Keratinocyte (primary cell): ENCODE results near the gene ZFYVE1. TPM values are rescaled to one million over a fixed set of nuclear protein-coding genes. Genes with fewer than 3 reads are reported as not detected.
"Not testable (repeated sequence)": the region's sequence is repeated elsewhere in the genome, so short reads cannot be mapped to it uniquely, and the experiment has no call there.

ENCODE experiments used
- DNase-seq: peaks from one replicate; pipeline ENCODE4 v3.0.0-alpha.2; 2011; ENCODE audit warnings: low read depth, missing footprints, low spot score
- FAIRE-seq: peaks from 2 replicates; lab custom pipeline; 2011; peaks lifted over from hg19 to GRCh38; lab: Jason Lieb, UNC
- H2AFZ ChIP-seq: 2 replicates; pipeline ENCODE4 v1.6.0; 2012; ENCODE audit warnings: low read length, control low read depth, inconsistent platforms; ENCODE audit not compliant: control insufficient read depth
- H3K27ac ChIP-seq: 2 replicates; pipeline ENCODE4 v1.5.1; 2011; ENCODE audit warnings: low read length; ENCODE audit not compliant: control insufficient read depth, insufficient read depth
- H3K27me3 ChIP-seq: 3 replicates; pipeline ENCODE4 v1.6.0; 2011; ENCODE audit warnings: low read length; ENCODE audit not compliant: control insufficient read depth, insufficient read depth; ENCODE audit errors: extremely low read depth
- H3K36me3 ChIP-seq, 2 experiments: 2 replicates in 1 of 2; 3 replicates in 1 of 2; pipeline ENCODE4 v1.5.1; 2011; ENCODE audit warnings: low read length in 2 of 2, mild to moderate bottlenecking in 1 of 2; ENCODE audit not compliant: control insufficient read depth in 2 of 2, insufficient read depth in 2 of 2; ENCODE audit errors: extremely low read depth in 1 of 2
- H3K4me1 ChIP-seq: 3 replicates; pipeline ENCODE4 v1.5.1; 2011; ENCODE audit warnings: low read length; ENCODE audit not compliant: control insufficient read depth, insufficient read depth; ENCODE audit errors: extremely low read depth
- H3K4me2 ChIP-seq: 3 replicates; pipeline ENCODE4 v1.6.0; 2011; ENCODE audit warnings: low read depth, low read length; ENCODE audit not compliant: control insufficient read depth, insufficient read depth; ENCODE audit errors: extremely low read depth
- H3K4me3 ChIP-seq, 3 experiments: fragments of 200-600 bp in 1 of 3; sonication (generic) in 1 of 3; 2 replicates in 2 of 3; 3 replicates in 1 of 3; pipeline ENCODE4 v1.5.1; 2011 to 2016; ENCODE audit warnings: low read length in 3 of 3, mild to moderate bottlenecking in 3 of 3, control low read depth in 2 of 3, inconsistent platforms in 1 of 3, low read depth in 1 of 3, mixed read lengths in 1 of 3, mixed run types in 1 of 3, moderate library complexity in 1 of 3; ENCODE audit not compliant: control insufficient read depth in 2 of 3, insufficient read depth in 2 of 3; ENCODE audit errors: extremely low read depth in 1 of 3
- H3K79me2 ChIP-seq: 2 replicates; pipeline ENCODE4 v1.6.0; 2012; ENCODE audit warnings: low read length; ENCODE audit not compliant: control insufficient read depth, insufficient read depth
- H3K9ac ChIP-seq: 3 replicates; pipeline ENCODE4 v1.6.0; 2011; ENCODE audit warnings: low read length; ENCODE audit not compliant: control insufficient read depth, insufficient read depth; ENCODE audit errors: extremely low read depth
- H3K9me1 ChIP-seq: 3 replicates; pipeline ENCODE4 v1.6.0; 2011; ENCODE audit warnings: low read length; ENCODE audit not compliant: control insufficient read depth, insufficient read depth; ENCODE audit errors: extremely low read depth
- H3K9me3 ChIP-seq: 2 replicates; pipeline ENCODE4 v1.5.1; 2012; ENCODE audit warnings: low read depth, low read length; ENCODE audit not compliant: control insufficient read depth
- H4K20me1 ChIP-seq: 3 replicates; pipeline ENCODE4 v1.6.0; 2011; ENCODE audit warnings: low read length; ENCODE audit not compliant: control insufficient read depth, insufficient read depth; ENCODE audit errors: extremely low read depth
- EZH2 ChIP-seq: IDR thresholded peaks from one replicate; pipeline ENCODE4 v1.6.1; 2012; ENCODE audit warnings: inconsistent platforms, mild to moderate bottlenecking, low read length, moderate library complexity
- dilution Hi-C: fragments of 300-500 bp; cut with MboI; formaldehyde crosslinking; loops from one replicate; pipeline ENCODE4 v1.7.0; 2020; ENCODE audit warnings: low sequenced_read_pairs; ENCODE audit not compliant: extremely low pct_ligation_motif_present
- polyA plus RNA-seq, 5 experiments: library from polyadenylated mRNA; depleted of rRNA in 3 of 5; stranded (reverse) in 3 of 5; stranded (forward) in 1 of 5; unstranded in 1 of 5; fragments of >200 nt; gene quantifications; 1 replicate in 1 of 5; 2 replicates in 3 of 5; 3 replicates in 1 of 5; pipeline versions ENCODE4 v1.2.1 to v1.2.3, GENCODE V29; 2011 to 2012; ENCODE audit warnings: missing spikeins in 2 of 5, low read depth in 1 of 5, low replicate concordance in 1 of 5
- TF ChIP-seq, protein P1 (sequence below), 3 experiments: IDR thresholded peaks in 1 of 3; conservative IDR thresholded peaks in 1 of 3; optimal IDR thresholded peaks in 1 of 3; 2 replicates in 2 of 3; 3 replicates in 1 of 3; pipeline versions ENCODE3 to v1.5.1; 2011; ENCODE audit warnings: low read length in 3 of 3, mild to moderate bottlenecking in 3 of 3, moderate library complexity in 2 of 3, control low read depth in 1 of 3, inconsistent platforms in 1 of 3; ENCODE audit not compliant: insufficient read depth in 2 of 3; ENCODE audit errors: extremely low read depth in 1 of 3

Gene ZFYVE1
- polyA plus RNA-seq, 1 donor (not counting 4 experiments of a cell fraction or from before 2014, with no cell fraction given) = 10.8 TPM

GRCh38 chr14:73014105-73014504 lies 12.8 kb downstream of the ZFYVE1 start:
- H3K4me3 ChIP-seq = no peak overlapping the region
- dilution Hi-C loops = no loop called here
- H3K36me3 ChIP-seq = peaks cover 3 to 6% of the 10 kb centered on the region in 2 experiments
- no peak overlapping the region for H3K27ac ChIP-seq
- no peaks in the 10 kb centered on the region for H3K27me3 ChIP-seq
- TF ChIP-seq EZH2 = no peak
- TF ChIP-seq, protein P1, sequence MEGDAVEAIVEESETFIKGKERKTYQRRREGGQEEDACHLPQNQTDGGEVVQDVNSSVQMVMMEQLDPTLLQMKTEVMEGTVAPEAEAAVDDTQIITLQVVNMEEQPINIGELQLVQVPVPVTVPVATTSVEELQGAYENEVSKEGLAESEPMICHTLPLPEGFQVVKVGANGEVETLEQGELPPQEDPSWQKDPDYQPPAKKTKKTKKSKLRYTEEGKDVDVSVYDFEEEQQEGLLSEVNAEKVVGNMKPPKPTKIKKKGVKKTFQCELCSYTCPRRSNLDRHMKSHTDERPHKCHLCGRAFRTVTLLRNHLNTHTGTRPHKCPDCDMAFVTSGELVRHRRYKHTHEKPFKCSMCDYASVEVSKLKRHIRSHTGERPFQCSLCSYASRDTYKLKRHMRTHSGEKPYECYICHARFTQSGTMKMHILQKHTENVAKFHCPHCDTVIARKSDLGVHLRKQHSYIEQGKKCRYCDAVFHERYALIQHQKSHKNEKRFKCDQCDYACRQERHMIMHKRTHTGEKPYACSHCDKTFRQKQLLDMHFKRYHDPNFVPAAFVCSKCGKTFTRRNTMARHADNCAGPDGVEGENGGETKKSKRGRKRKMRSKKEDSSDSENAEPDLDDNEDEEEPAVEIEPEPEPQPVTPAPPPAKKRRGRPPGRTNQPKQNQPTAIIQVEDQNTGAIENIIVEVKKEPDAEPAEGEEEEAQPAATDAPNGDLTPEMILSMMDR (optimal IDR thresholded peaks at IDR 0.05 in 1 of 3, IDR thresholded peaks at IDR 0.05 in 1 of 3, conservative IDR thresholded peaks at IDR 0.05 in 1 of 3; ENCODE audit: extremely low read depth in 1 of 3, insufficient read depth in 2 of 3, low read length in 3 of 3) = no peak
- no peaks in the 10 kb centered on the region for H4K20me1 ChIP-seq
- H3K9ac ChIP-seq = no peak overlapping the region
- H3K4me2 ChIP-seq = no peak overlapping the region
- FAIRE-seq (no peak), DNase-seq (no peak)
- H3K4me1 ChIP-seq = no peaks in the 10 kb centered on the region
- peaks cover 3% of the 10 kb centered on the region for H3K79me2 ChIP-seq
- no peaks in the 10 kb centered on the region for H3K9me3 ChIP-seq
- no peaks in the 10 kb centered on the region for H3K9me1 ChIP-seq
- no peak overlapping the region for H2AFZ ChIP-seq

DNA sequence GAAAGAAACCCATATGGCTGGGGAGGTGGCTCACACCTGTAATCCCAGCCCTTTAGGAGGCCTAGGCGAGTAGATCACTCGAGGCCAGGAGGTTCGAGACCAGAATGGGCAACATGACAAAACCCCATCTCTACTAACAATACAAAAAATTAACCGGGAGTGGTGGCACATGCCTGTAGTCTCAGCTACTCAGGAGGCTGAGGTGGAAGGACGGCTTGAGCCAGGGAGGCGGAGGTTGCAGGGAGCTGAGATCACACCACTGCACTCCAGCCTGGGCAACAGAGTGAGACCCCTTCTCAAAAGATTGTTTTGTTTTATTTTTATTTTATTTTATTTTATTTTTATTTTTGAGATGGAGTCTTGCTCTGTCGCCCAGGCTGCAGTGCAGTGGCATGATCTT lies 15.7 kb downstream of the ZFYVE1 start:
- H3K9me1 ChIP-seq, H2AFZ ChIP-seq, H3K4me2 ChIP-seq, H3K27me3 ChIP-seq, H3K9me3 ChIP-seq, DNase-seq, H3K9ac ChIP-seq, H3K4me3 ChIP-seq, H3K36me3 ChIP-seq, H3K79me2 ChIP-seq, H3K27ac ChIP-seq, H4K20me1 ChIP-seq, H3K4me1 ChIP-seq, FAIRE-seq, dilution Hi-C loops: not testable (repeated sequence)

GRCh38 chr14:73008501-73008900 lies 18.4 kb downstream of the ZFYVE1 start:
- no peak overlapping the region for H3K4me3 ChIP-seq
- dilution Hi-C loops = no loop called here
- H3K9me3 ChIP-seq = no peaks in the 10 kb centered on the region
- TF ChIP-seq, protein P1 (optimal IDR thresholded peaks at IDR 0.05 in 1 of 3, IDR thresholded peaks at IDR 0.05 in 1 of 3, conservative IDR thresholded peaks at IDR 0.05 in 1 of 3; ENCODE audit: extremely low read depth in 1 of 3, insufficient read depth in 2 of 3, low read length in 3 of 3) = no peak
- no peak for TF ChIP-seq EZH2
- no peak overlapping the region for H2AFZ ChIP-seq
- H3K4me2 ChIP-seq = no peak overlapping the region
- no peak overlapping the region for H3K27ac ChIP-seq
- no peak for DNase-seq
- no peaks in the 10 kb centered on the region for H3K9me1 ChIP-seq
- H3K9ac ChIP-seq = no peak overlapping the region
- H3K36me3 ChIP-seq = peaks cover 3 to 8% of the 10 kb centered on the region in 2 experiments
- no peak for FAIRE-seq
- no peaks in the 10 kb centered on the region for H3K79me2 ChIP-seq
- no peaks in the 10 kb centered on the region for H4K20me1 ChIP-seq
- H3K27me3 ChIP-seq = no peaks in the 10 kb centered on the region
- no peaks in the 10 kb centered on the region for H3K4me1 ChIP-seq
